Endothelial cell of hepatic sinusoid (primary cell): ENCODE data around the gene BMP5.

ENCODE experiments used
- in situ Hi-C: cut with HindIII; loops from 2 replicates; pipeline ENCODE4 v1.10.0; 2017; ENCODE audit warnings: low sequenced_read_pairs

The BMP5 gene

GRCh38 chr6:55819811-55820210 lies 55.6 kb downstream of the BMP5 start:
- in situ Hi-C loops: no loop called here

DNA sequence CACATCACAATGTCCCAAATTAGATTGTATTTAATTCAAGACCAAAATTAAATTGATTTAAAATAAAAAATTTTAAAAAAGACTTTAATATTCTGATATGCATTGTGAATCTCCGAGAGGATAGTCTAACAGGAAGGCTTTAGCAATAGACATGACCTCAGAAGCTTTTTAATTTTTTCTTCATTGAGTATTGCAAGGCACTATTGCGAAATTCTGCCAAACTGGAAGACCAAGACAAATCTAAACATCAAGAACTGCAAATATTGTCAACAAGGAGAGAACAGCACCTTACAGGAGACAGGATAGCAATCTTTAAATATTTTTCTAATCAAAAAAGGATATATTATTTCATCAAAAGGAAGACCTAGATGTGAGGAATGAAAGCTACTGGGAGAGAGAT lies 56.9 kb downstream of the BMP5 start:
- in situ Hi-C loops: no loop called here

- in situ Hi-C loops: no loop called here
Measured at GRCh38 chr6:55812509-55812908, 62.9 kb downstream of the BMP5 start.

GRCh38 chr6:55811074-55811473 lies 64.3 kb downstream of the BMP5 start:
- in situ Hi-C loops: no loop called here

DNA sequence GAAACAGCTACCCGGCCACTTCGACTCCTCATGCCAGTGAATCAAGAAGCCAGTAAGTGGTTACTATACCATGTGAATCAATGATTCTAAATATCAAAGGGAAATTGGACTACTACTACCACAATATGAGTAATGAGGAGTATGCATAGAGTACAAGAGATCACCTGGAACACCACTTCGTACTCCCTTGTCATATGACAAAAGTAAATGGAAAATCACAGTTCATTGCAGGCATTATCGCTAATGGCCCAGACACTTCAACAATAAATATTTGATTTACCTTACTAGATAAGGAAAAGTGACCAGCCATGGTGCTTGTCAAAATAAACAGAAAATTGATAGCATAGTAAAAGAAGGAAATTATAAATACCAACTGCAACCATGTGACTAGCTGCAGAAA lies 73.1 kb downstream of the BMP5 start:
- in situ Hi-C loops: no loop called here

DNA sequence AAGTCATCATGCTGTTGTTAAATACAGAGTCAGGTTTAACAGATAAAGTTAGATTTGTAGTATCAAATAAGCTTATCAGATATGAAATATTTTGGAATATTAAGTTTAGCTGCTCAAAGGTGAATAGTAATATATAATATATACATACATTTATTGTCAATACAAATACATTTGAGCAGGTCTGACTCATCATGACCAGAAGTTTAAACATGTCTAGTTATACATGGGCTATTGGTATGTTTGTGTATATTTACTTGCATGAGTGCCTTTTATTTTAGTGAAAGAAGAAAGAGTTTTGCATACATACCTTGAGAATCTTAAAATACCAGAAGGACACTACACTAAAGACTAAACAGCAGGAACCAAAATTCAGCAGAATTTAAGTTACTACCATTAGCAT lies 76.8 kb downstream of the BMP5 start:
- in situ Hi-C loops: no loop called here

DNA sequence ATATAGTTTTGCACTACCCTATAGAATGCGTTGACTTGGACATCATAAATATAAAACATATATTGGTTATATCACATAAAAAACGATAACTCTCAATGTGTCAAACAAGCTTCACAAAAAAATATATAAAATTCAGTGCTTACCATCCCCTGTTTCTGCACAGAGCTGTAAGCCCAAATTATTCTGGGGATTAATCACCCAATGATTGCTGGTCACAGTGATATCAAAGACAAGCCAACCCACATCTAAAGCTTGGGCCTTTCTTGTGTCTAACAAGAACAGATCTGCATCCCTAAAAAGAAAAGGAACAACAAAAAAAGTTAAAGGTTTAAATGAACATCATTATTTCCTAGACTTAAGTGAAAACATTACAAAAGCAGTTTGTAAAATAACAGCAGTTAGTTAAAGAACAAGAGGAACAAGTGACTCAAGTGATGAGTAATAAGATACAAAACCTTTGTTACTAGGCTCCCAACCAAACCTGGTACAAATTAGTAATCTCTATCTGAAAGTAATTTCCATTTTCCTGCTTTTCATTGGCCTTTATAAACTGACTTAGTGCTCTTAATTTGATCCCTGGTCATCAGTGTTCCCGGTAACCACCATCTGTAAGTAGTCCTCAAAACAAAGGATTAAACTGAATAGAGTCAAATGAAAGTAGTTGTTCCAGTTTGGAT lies 81.1 kb downstream of the BMP5 start:
- in situ Hi-C loops: no loop called here

GRCh38 chr6:55785273-55785672 lies 90.1 kb downstream of the BMP5 start:
- in situ Hi-C loops: no loop called here

GRCh38 chr6:55782275-55782674 lies 93.1 kb downstream of the BMP5 start:
- in situ Hi-C loops: no loop called here

DNA sequence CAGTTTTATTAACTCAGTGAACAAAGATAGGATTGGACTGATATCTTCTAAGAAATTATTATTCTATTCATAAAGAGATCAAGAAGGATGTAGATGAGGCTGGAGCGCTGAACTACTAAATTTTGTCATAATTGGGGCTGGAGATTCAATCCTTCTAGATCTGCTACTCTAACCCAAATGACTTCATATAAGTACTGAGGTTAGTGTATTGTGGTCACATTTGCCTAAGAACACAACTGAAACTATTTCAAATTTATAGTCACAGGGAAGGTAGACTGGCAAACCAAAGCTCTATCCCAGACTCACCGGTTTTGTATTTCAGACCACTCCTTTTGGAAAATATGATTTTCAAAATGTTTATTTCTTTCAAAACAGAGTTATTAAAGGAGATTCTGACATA lies 96.7 kb downstream of the BMP5 start:
- in situ Hi-C loops: no loop called here

- in situ Hi-C loops: no loop called here
Measured at GRCh38 chr6:55777469-55777868, 97.9 kb downstream of the BMP5 start.

- in situ Hi-C loops: no loop called here
Measured at GRCh38 chr6:55776113-55776512, 99.3 kb downstream of the BMP5 start.

GRCh38 chr6:55775029-55775318 lies 100.4 kb downstream of the BMP5 start:
- in situ Hi-C loops: no loop called here

- in situ Hi-C loops: no loop called here
Measured at GRCh38 chr6:55774286-55775028, 100.9 kb downstream of the BMP5 start.

DNA sequence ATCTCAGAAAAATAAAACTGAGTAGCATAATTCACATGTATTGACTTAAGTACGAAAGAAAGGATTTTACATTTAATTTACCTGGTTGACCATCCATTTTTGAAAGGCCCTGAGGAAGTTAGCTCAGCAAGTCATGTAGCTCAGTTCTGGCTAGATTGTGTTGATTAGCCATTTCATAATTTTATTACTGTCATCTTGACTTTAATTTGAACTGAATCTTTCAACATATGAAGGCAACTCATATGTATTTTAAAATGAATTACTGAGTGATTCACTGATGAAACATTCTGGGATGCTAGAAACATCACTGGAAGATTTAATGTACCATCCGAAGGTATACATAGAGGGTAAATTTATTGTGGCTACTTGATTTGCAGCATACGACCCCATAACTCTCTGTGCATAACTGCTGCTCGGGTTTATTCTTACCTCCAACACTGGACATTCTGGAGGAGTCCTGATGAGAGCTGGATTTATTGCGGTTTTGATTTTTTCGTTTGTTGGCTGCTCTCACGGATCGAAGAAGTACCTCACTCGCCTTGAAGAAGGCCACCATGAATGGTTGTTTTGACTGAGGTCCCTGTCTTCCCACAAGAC lies 101.7 kb downstream of the BMP5 start:
- in situ Hi-C loops: no loop called here

DNA sequence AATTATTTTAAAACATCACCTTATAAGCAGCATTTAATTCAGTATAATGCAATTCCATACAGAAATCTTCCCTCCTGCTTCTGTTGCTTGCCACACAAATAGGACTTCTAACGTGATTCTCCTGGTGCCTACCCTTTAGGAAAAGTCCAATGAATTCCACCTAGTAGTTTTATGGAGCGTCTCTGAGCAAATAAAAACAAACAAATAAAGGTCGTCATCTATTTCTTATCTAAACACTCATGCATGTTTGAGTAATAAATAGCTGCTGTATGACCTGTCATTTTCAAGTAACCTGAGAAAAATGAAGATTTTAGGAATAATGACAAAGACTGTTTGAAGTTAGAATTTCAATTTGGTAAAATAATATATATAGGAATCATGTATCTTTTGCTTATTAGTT lies 102.7 kb downstream of the BMP5 start:
- in situ Hi-C loops: no loop called here

DNA sequence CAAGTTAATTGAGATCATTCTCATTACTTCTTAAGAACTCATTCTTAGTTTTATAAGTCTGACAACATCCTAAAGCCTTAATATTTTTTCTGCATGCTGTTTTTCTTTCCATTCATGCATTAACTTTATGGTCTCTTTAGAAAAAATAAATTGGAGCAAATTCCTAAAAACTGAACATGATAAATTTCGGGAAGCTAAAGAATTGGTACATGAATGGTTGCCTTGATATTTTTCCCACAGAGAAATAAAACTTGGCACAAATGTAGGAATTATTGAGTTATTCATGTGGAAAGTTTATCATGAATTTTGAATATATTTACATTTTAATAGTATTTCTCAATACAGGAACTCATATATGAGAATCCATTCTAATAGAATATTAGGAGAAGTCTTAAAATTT lies 115.9 kb downstream of the BMP5 start:
- in situ Hi-C loops: no loop called here

DNA sequence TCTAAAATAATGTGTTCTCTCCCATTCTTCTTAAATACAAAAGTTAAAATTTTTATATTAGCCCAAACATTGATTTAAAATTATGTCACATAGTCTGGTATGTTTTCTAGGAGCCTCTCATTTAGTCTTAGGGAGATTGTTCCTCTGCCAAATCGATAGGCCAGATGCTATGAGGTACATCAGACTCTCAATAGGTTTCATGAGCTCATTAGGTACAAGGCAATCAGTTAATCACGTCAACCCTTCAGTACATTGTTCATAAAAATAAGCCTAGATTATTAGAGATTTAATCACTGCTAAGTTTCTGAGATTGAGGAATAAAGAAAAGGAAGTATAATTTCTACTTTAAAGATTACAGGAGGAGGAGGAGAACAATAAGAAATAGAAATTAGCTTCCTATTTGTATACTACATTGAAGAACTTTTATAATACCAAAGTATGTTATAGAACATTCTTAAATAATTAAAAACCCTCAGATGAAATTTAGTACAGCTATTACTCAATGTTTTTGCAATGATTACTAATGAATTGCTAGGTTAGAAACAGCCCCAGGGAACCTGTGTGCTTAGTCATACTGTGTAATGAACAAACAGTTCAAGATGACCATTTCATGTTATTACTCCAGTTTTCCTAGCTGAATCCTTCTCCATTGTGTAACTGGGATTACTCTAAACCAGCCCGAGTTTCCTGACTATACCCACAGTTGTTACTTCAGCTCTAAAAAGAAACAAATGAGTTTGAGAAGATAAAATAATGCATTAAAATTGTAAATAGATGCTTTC lies 117.0 kb downstream of the BMP5 start:
- in situ Hi-C loops: no loop called here

DNA sequence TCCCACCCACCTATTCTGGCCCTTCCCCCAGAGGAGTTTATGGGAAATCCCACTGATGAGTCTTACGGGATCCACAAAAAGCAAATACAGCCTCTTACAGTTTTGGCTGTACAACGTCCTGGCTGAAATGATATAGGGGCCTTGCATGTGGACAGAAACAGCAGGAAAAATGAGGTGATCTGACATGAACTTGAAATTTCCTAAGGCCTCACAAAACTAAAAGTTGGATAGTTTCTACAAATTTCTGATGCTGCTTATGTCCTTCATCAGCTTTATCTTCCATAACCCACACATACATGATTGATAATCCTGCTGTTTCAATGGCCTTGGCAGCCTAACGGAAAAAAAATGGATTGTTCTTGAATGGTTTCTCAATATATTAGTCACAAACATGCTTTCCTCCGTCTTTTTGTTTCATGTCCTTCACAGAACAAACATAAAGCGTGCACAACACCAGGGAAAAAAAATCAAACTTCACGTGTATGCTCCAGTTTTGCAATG lies 118.8 kb downstream of the BMP5 start:
- in situ Hi-C loops: no loop called here

GRCh38 chr6:55748880-55749279 lies 126.5 kb downstream of the BMP5 start:
- in situ Hi-C loops: no loop called here

- in situ Hi-C loops: no loop called here
Measured at GRCh38 chr6:55746473-55746872, 128.9 kb downstream of the BMP5 start.

DNA sequence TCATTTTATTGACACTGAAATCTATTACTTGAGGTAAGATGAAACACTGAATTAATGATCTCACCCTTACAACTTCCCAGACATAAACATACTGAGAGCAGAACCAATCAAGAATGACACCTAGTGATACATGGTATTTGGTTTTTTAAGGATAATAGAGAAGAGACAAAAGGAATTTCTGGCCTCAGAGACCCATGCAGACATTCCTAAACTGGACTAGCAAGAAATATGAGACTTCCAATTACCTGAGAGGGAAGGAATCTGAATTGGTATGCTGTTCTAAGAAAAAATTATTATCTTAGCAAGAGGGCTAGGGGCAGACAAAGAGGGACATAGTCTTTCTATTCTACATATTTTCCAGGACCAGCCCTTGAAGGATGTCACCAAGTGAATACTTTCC lies 141.1 kb downstream of the BMP5 start:
- in situ Hi-C loops: no loop called here
